ENCODE results near the gene METTL6. TPM values are rescaled to one million over a fixed set of nuclear protein-coding genes. Genes with fewer than 3 reads are reported as not detected.

METTL6 gene
- total RNA-seq, 3 donors from 2014 or later = 10.1 to 13.7 (median 10.1) TPM

- Histone ChIP-seq H3K36me3 (ENCODE audit: low read depth) (no peaks in the 10 kb centered on the region), H3K4me3 (no peak overlapping the region), H3K4me1 (ENCODE audit: low read depth) (no peaks in the 10 kb centered on the region), H3K9me3 (no peaks in the 10 kb centered on the region)
- DNase-seq = no peak
- TF ChIP-seq CTCF (IDR thresholded peaks at IDR 0.05) = no peak
- intact Hi-C loops (cut with DNase I, micrococcal nuclease) = no loop called here
- no peak for ATAC-seq
Measured at GRCh38 chr3:15449489-15450224, 22.3 kb upstream of the METTL6 start.

- Histone ChIP-seq H3K4me1 (ENCODE audit: low read depth) (no peaks in the 10 kb centered on the region), H3K36me3 (ENCODE audit: low read depth) (no peaks in the 10 kb centered on the region), H3K4me3 (no peak overlapping the region), H3K9me3 (no peaks in the 10 kb centered on the region)
- intact Hi-C loops (cut with DNase I, micrococcal nuclease) = no loop called here
- DNase-seq = no peak
- no peak for TF ChIP-seq CTCF (IDR thresholded peaks at IDR 0.05)
- no peak for ATAC-seq
Measured at GRCh38 chr3:15443826-15444524, 16.6 kb upstream of the METTL6 start.

GRCh38 chr3:15440891-15441290 lies 13.5 kb upstream of the METTL6 start:
- no peaks in the 10 kb centered on the region for H3K9me3 ChIP-seq
- H3K4me3 ChIP-seq = no peak overlapping the region
- H3K36me3 ChIP-seq (ENCODE audit: low read depth) = peaks cover 3% of the 10 kb centered on the region
- DNase-seq (no peak), ATAC-seq (no peak)
- H3K4me1 ChIP-seq (ENCODE audit: low read depth) = no peaks in the 10 kb centered on the region
- intact Hi-C loops (cut with DNase I, micrococcal nuclease) = no loop called here
- no peak for TF ChIP-seq CTCF (IDR thresholded peaks at IDR 0.05)

GRCh38 chr3:15439476-15439875 lies 12.1 kb upstream of the METTL6 start:
- no peaks in the 10 kb centered on the region for H3K9me3 ChIP-seq
- ATAC-seq (no peak), DNase-seq (no peak)
- H3K4me3 ChIP-seq = no peak overlapping the region
- no peaks in the 10 kb centered on the region for H3K4me1 ChIP-seq (ENCODE audit: low read depth)
- H3K36me3 ChIP-seq (ENCODE audit: low read depth) = peaks cover 3% of the 10 kb centered on the region
- TF ChIP-seq CTCF (IDR thresholded peaks at IDR 0.05) = no peak
- intact Hi-C loops (cut with DNase I, micrococcal nuclease) = no loop called here

- DNase-seq (no peak), ATAC-seq (no peak)
- no peak for TF ChIP-seq CTCF (IDR thresholded peaks at IDR 0.05)
- Histone ChIP-seq H3K4me3 (no peak overlapping the region), H3K9me3 (no peaks in the 10 kb centered on the region), H3K4me1 (ENCODE audit: low read depth) (no peaks in the 10 kb centered on the region), H3K36me3 (ENCODE audit: low read depth) (peaks cover 3% of the 10 kb centered on the region)
- intact Hi-C loops (cut with DNase I, micrococcal nuclease) = no loop called here
Measured at GRCh38 chr3:15438983-15439382, 11.6 kb upstream of the METTL6 start.

All from mucosa of descending colon (tissue), 3 donors.